ENCODE data around the gene CMKLR1. TPM values are rescaled to one million over a fixed set of nuclear protein-coding genes. Genes with fewer than 3 reads are reported as not detected.

CMKLR1 gene
- total and polyA plus RNA-seq, 4 donors = 0.67 to 13.7 (median 5.8) TPM

GRCh38 chr12:108346727-108347710 lies 7.9 kb upstream of the CMKLR1 start:
- H3K9ac ChIP-seq (ENCODE audit: low read depth in 1 of 2, low read length in 2 of 2) = no peak overlapping the region
- WGBS = 88% methylated on average over 6 of the region's 6 CpGs
- no peaks in the 10 kb centered on the region for H3K9me3 ChIP-seq (ENCODE audit: control insufficient read depth in 4 of 4, low read length in 3 of 4)
- TF ChIP-seq FOXA1 (IDR thresholded peaks at IDR 0.05) (no peak), FOXA2 (IDR thresholded peaks at IDR 0.05) (no peak), JUND (IDR thresholded peaks at IDR 0.05) (no peak), NR2F2 (IDR thresholded peaks at IDR 0.05) (no peak), RXRA (IDR thresholded peaks at IDR 0.05) (no peak)
- H3K27me3 ChIP-seq (ENCODE audit: control insufficient read depth in 4 of 4, insufficient read depth in 4 of 4, low read length in 3 of 4) = no peaks in the 10 kb centered on the region
- DNase-seq (ENCODE audit: low spot score) = no peak
- no peaks in the 10 kb centered on the region for H3K4me1 ChIP-seq (ENCODE audit: control insufficient read depth in 4 of 4, insufficient read depth in 4 of 4, low read length in 3 of 4)
- H3K27ac ChIP-seq (ENCODE audit: low read depth in 1 of 2, low read length in 2 of 2) = no peak overlapping the region
- no peak overlapping the region for H3K4me3 ChIP-seq (ENCODE audit: low read depth in 1 of 3, low read length in 3 of 3)
- H3K36me3 ChIP-seq (ENCODE audit: control insufficient read depth in 4 of 4, insufficient read depth in 3 of 4, low read depth in 1 of 4, low read length in 3 of 4) = no peaks in the 10 kb centered on the region

GRCh38 chr12:108345716-108346633 lies 6.9 kb upstream of the CMKLR1 start:
- H3K4me1 ChIP-seq (ENCODE audit: control insufficient read depth in 4 of 4, insufficient read depth in 4 of 4, low read length in 3 of 4) = no peaks in the 10 kb centered on the region
- DNase-seq (ENCODE audit: low spot score) = no peak
- no peak overlapping the region for H3K27ac ChIP-seq (ENCODE audit: low read depth in 1 of 2, low read length in 2 of 2)
- WGBS = 68% methylated on average over 8 of the region's 8 CpGs
- H3K4me3 ChIP-seq (ENCODE audit: low read depth in 1 of 3, low read length in 3 of 3) = no peak overlapping the region
- H3K27me3 ChIP-seq (ENCODE audit: control insufficient read depth in 4 of 4, insufficient read depth in 4 of 4, low read length in 3 of 4) = no peaks in the 10 kb centered on the region
- no peaks in the 10 kb centered on the region for H3K9me3 ChIP-seq (ENCODE audit: control insufficient read depth in 4 of 4, low read length in 3 of 4)
- no peaks in the 10 kb centered on the region for H3K36me3 ChIP-seq (ENCODE audit: control insufficient read depth in 4 of 4, insufficient read depth in 3 of 4, low read depth in 1 of 4, low read length in 3 of 4)
- no peak overlapping the region for H3K9ac ChIP-seq (ENCODE audit: low read depth in 1 of 2, low read length in 2 of 2)
- TF ChIP-seq YY1 (IDR thresholded peaks at IDR 0.05) (no peak), NR2F2 (IDR thresholded peaks at IDR 0.05) (no peak), MAX (IDR thresholded peaks at IDR 0.05) (no peak), GABPA (IDR thresholded peaks at IDR 0.05 in 1 of 2, conservative IDR thresholded peaks at IDR 0.05 in 1 of 2) (no peak), RXRA (IDR thresholded peaks at IDR 0.05) (no peak)

GRCh38 chr12:108342985-108343384 lies 3.9 kb upstream of the CMKLR1 start:
- no peaks in the 10 kb centered on the region for H3K27me3 ChIP-seq (ENCODE audit: control insufficient read depth in 4 of 4, insufficient read depth in 4 of 4, low read length in 3 of 4)
- DNase-seq (ENCODE audit: low spot score) = no peak
- no peak overlapping the region for H3K4me3 ChIP-seq (ENCODE audit: low read depth in 1 of 3, low read length in 3 of 3)
- WGBS = 68% methylated on average over 5 of the region's 5 CpGs
- no peaks in the 10 kb centered on the region for H3K36me3 ChIP-seq (ENCODE audit: control insufficient read depth in 4 of 4, insufficient read depth in 3 of 4, low read depth in 1 of 4, low read length in 3 of 4)
- no peaks in the 10 kb centered on the region for H3K4me1 ChIP-seq (ENCODE audit: control insufficient read depth in 4 of 4, insufficient read depth in 4 of 4, low read length in 3 of 4)
- no peaks in the 10 kb centered on the region for H3K9me3 ChIP-seq (ENCODE audit: control insufficient read depth in 4 of 4, low read length in 3 of 4)
- peak; percentile 35 for TF ChIP-seq NR2F2 (IDR thresholded peaks at IDR 0.05)
- TF ChIP-seq HNF4G (IDR thresholded peaks at IDR 0.05) = no peak
- no peak overlapping the region for H3K27ac ChIP-seq (ENCODE audit: low read depth in 1 of 2, low read length in 2 of 2)
- H3K9ac ChIP-seq (ENCODE audit: low read depth in 1 of 2, low read length in 2 of 2) = no peak overlapping the region

Measured in liver (tissue), 9 donors.